Subcutaneous adipose tissue (tissue), 4 donors: ENCODE measurements around the gene PRSS2. TPM values are rescaled to one million over a fixed set of nuclear protein-coding genes. Genes with fewer than 3 reads are reported as not detected.

ENCODE experiments used
- total RNA-seq, 4 donors: library from RNA; depleted of rRNA; stranded (reverse); fragments of >200 nt; gene quantifications; one replicate each; pipeline ENCODE4 v1.1.0, GENCODE V29; 2016
- TF ChIP-seq, protein P1 (sequence below): fragments of 450-650 bp; IDR thresholded peaks from one replicate; pipeline ENCODE4 v1.5.1; 2016; ENCODE audit warnings: low read depth, mild to moderate bottlenecking, control low read depth, antibody characterized with exemption, moderate library complexity

PRSS2 gene
- total RNA-seq, 4 donors from 2014 or later, result not detected

DNA sequence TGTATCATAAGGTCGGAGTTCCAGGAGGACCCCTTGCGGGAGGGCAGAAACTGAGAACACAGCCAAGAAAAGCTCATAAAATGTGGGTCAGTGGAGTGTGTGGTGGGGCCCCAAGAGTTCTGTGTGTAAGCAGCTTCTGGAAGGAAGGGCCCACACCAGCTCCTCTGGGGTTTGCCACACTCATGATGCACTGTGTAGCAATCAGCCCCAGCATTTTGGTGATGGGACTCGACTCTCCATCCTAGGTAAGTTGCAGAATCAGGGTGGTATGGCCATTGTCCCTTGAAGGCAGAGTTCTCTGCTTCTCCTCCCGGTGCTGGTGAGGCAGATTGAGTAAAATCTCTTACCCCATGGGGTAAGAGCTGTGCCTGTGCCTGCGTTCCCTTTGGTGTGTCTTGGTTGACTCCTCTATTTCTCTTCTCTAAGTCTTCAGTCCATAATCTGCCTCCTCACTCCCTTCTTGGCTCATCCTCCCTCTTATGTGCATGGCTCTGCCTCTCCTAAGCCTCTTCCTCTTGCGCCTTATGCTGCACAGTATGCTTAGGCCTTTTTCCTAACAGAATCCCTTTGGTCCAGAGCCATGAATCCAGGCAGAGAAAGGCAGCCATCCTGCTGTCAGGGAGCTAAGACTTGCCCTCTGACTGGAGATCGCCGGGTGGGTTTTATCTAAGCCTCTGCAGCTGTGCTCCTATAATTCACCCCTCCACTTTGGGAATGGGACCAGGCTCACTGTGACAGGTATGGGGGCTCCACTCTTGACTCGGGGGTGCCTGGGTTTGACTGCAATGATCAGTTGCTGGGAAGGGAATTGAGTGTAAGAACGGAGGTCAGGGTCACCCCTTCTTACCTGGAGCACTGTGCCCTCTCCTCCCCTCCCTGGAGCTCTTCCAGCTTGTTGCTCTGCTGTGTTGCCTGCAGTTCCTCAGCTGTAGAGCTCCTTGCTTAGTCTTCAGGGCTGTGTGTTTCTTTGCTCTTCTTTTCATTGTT, 17.8 kb downstream of the PRSS2 start:
- TF ChIP-seq, protein P1, sequence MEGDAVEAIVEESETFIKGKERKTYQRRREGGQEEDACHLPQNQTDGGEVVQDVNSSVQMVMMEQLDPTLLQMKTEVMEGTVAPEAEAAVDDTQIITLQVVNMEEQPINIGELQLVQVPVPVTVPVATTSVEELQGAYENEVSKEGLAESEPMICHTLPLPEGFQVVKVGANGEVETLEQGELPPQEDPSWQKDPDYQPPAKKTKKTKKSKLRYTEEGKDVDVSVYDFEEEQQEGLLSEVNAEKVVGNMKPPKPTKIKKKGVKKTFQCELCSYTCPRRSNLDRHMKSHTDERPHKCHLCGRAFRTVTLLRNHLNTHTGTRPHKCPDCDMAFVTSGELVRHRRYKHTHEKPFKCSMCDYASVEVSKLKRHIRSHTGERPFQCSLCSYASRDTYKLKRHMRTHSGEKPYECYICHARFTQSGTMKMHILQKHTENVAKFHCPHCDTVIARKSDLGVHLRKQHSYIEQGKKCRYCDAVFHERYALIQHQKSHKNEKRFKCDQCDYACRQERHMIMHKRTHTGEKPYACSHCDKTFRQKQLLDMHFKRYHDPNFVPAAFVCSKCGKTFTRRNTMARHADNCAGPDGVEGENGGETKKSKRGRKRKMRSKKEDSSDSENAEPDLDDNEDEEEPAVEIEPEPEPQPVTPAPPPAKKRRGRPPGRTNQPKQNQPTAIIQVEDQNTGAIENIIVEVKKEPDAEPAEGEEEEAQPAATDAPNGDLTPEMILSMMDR, result no peak

DNA sequence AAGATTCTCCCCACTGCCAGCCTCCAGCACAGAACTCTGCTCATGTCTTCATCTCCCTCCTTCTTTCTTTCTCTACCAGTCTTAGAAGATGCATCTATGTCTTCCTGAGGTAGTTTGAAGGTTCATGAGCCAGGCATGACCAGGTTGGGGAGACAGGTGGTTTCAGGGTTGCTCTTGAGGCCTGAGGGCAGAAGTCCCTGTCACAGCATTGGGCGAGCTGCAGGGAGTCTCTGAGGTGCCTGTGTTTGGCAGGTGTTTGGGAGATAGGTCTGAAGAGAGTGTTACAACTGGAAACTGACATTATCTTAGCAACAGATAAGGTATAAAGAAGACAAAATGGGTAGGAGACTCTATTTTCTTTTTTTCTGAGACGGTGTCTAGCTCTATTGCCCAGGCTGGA, 18.7 kb downstream of the PRSS2 start:
- TF ChIP-seq, protein P1, result no peak

DNA sequence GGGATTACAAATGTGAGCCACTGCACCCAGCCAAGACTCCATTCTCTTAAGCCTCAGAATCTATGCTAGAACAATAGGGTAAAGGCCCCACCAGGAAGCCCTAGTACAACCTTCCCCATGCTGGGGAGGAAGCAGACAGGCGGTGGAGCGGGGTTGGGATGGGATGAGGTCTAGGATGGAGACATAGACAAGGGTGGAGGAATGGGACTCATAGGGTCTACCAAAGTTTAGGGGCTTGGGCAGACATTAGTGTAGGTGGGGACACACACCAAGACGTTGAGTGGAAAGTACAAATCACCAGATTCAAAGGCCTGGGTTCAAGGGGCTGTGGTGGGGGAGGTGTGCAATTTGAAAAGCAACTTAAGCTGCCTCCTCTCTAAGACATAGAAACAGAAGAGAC, 19.3 kb downstream of the PRSS2 start:
- TF ChIP-seq, protein P1, result no peak

DNA sequence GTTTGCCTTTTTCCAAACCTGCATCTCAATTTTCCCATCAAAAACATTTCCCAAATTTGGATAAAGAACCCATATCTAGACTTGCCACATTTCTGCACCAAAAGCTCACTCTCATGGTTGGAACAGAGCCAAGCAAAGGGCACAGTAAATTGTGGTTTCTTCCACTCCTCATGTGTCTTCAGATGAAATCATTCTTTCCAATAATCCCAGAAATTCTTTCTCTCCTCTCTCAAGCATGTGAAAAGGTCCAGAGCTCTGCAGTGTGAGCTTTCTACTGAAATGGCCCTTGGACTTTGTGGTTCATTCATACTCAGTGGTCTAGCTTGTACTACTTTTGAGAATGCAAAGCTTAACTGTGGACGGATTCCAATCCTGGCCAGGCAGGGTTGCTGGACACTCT, 19.8 kb downstream of the PRSS2 start:
- TF ChIP-seq, protein P1, result no peak

DNA sequence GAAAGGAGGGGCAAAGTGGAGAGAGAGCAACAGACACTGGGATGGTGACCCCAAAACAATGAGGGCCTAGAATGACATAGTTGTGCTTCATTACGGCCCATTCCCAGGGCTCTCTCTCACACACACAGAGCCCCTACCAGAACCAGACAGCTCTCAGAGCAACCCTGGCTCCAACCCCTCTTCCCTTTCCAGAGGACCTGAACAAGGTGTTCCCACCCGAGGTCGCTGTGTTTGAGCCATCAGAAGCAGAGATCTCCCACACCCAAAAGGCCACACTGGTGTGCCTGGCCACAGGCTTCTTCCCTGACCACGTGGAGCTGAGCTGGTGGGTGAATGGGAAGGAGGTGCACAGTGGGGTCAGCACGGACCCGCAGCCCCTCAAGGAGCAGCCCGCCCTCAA, 20.7 kb downstream of the PRSS2 start:
- TF ChIP-seq, protein P1, result no peak

DNA sequence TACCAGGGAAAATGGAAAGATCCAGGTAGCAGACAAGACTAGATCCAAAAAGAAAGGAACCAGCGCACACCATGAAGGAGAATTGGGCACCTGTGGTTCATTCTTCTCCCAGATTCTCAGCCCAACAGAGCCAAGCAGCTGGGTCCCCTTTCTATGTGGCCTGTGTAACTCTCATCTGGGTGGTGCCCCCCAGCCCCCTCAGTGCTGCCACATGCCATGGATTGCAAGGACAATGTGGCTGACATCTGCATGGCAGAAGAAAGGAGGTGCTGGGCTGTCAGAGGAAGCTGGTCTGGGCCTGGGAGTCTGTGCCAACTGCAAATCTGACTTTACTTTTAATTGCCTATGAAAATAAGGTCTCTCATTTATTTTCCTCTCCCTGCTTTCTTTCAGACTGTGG, 21.4 kb downstream of the PRSS2 start:
- TF ChIP-seq, protein P1, result no peak

DNA sequence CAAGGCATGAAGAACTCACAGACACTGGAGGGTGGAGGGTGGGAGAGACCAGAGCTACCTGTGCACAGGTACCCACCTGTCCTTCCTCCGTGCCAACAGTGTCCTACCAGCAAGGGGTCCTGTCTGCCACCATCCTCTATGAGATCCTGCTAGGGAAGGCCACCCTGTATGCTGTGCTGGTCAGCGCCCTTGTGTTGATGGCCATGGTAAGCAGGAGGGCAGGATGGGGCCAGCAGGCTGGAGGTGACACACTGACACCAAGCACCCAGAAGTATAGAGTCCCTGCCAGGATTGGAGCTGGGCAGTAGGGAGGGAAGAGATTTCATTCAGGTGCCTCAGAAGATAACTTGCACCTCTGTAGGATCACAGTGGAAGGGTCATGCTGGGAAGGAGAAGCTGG, 21.8 kb downstream of the PRSS2 start:
- TF ChIP-seq, protein P1, result no peak
